ENCODE measurements around the gene KIAA1755.

DNA sequence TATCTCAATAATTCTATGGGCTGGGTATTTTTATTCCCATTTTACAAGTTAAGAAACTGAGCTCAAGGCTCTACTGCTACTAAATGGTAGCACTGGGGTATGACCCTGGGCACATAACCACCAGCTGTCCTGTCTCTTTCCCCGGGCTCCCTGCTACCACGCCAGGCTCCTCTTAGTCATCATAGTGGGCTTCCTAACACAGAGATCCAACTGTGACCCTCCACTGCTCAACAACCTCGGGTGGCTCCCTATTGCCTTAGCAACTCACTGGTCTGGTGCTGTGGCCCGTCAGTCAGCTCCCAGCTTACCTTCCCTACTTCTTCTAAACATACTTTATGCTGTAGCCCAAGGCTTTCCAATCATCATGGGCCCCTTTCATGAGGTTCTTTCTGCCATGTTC is 4.5 kb downstream of the KIAA1755 start:
- TF ChIP-seq, protein P1, sequence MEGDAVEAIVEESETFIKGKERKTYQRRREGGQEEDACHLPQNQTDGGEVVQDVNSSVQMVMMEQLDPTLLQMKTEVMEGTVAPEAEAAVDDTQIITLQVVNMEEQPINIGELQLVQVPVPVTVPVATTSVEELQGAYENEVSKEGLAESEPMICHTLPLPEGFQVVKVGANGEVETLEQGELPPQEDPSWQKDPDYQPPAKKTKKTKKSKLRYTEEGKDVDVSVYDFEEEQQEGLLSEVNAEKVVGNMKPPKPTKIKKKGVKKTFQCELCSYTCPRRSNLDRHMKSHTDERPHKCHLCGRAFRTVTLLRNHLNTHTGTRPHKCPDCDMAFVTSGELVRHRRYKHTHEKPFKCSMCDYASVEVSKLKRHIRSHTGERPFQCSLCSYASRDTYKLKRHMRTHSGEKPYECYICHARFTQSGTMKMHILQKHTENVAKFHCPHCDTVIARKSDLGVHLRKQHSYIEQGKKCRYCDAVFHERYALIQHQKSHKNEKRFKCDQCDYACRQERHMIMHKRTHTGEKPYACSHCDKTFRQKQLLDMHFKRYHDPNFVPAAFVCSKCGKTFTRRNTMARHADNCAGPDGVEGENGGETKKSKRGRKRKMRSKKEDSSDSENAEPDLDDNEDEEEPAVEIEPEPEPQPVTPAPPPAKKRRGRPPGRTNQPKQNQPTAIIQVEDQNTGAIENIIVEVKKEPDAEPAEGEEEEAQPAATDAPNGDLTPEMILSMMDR (conservative IDR thresholded peaks at IDR 0.05) = no peak
- no peak for TF ChIP-seq EZH2 (IDR thresholded peaks at IDR 0.05; ENCODE audit: low read depth)

Data from PC-9 (cell line).